SK-N-SH (cell line): ENCODE data around the gene TTC16.

ENCODE experiments used
- POLR2AphosphoS5 ChIP-seq: IDR thresholded peaks from 2 replicates; pipeline ENCODE4 v1.6.1; 2012; ENCODE audit warnings: low read depth, low read length
- RAD21 ChIP-seq: IDR thresholded peaks from 2 replicates; pipeline ENCODE4 v1.6.1; 2012; ENCODE audit warnings: mild to moderate bottlenecking, low read length
- TF ChIP-seq, protein P1 (sequence below): fragments of 200-600 bp; sonication (generic); IDR thresholded peaks from 2 replicates; pipeline ENCODE4 v1.6.1; 2017; ENCODE audit warnings: antibody characterized with exemption, mild to moderate bottlenecking, moderate library complexity

GRCh38 chr9:127732444-127732843 is 16.6 kb downstream of the TTC16 start:
- TF ChIP-seq, protein P1, sequence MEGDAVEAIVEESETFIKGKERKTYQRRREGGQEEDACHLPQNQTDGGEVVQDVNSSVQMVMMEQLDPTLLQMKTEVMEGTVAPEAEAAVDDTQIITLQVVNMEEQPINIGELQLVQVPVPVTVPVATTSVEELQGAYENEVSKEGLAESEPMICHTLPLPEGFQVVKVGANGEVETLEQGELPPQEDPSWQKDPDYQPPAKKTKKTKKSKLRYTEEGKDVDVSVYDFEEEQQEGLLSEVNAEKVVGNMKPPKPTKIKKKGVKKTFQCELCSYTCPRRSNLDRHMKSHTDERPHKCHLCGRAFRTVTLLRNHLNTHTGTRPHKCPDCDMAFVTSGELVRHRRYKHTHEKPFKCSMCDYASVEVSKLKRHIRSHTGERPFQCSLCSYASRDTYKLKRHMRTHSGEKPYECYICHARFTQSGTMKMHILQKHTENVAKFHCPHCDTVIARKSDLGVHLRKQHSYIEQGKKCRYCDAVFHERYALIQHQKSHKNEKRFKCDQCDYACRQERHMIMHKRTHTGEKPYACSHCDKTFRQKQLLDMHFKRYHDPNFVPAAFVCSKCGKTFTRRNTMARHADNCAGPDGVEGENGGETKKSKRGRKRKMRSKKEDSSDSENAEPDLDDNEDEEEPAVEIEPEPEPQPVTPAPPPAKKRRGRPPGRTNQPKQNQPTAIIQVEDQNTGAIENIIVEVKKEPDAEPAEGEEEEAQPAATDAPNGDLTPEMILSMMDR: no peak
- TF ChIP-seq RAD21 (no peak), POLR2AphosphoS5 (no peak)
